GM18502 (cell line): ENCODE results near the gene TMEM121.

ENCODE experiments used
- ATAC-seq: cut with Tn5 transposase; IDR thresholded peaks from one replicate; pipeline ENCODE4 v1.9.1; 2021; ENCODE audit warnings: mild to moderate bottlenecking; ENCODE audit not compliant: unreplicated experiment, poor library complexity

Gene TMEM121

GRCh38 chr14:105486974-105487448 is 39.4 kb upstream of the TMEM121 start:
- no peak for ATAC-seq

GRCh38 chr14:105487449-105487985 is 38.9 kb upstream of the TMEM121 start:
- ATAC-seq: no peak

- no peak for ATAC-seq
Observed at GRCh38 chr14:105487986-105488777, 38.2 kb upstream of the TMEM121 start.

- no peak for ATAC-seq
Observed at GRCh38 chr14:105488781-105489541, 37.4 kb upstream of the TMEM121 start.

DNA sequence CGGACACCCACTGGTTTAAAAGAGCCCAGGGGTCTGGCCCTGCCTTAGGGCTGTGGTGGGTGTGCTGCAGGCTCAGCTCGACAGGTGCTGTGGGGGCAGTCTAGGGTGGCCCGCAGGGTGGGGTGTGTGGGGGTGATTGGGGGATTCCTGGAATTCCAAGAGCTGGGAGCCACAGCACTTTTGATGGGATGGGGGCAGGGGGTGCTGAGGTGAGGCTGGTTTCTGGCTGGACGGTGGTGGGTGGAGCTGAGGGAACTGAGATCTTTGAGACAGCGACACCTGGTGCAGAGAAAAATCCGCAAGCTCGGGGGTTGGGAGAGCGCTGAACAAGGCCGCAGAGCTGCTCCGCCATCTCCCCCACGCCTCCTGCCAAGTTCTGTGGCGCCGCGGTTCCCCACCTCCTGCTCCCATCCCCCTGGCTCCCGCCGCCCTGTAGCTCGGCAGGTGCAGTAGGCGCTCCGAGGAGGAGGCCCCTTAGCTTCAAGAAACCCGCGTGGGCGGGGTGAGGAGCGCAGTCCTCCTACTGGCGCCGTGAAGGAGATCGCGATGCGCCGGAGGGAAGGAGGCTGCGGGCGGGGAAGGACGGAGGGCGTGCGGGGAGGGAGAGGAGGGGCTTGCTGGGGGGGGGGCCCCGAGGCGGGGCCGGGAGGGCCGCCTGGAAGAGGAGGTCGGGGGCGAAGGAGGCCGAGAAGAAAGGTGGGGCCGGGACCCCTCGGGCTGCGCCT is 36.7 kb upstream of the TMEM121 start:
- ATAC-seq: no peak

DNA sequence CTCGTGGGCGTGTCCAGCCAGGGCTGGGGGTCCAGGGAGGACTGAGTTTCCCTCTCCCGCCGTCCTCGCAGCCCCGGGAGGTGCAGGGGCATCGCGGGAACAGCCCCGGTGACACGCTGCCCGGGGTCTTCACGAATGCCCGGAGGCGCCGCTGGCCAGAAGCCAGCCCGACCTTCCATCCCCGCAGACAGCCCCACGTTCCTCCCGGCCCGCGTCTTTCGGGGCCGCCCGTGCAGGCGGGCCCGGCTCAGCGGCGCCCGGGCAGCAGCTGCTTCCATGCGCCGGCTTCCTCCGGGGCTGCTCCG is 36.2 kb upstream of the TMEM121 start:
- ATAC-seq: no peak

DNA sequence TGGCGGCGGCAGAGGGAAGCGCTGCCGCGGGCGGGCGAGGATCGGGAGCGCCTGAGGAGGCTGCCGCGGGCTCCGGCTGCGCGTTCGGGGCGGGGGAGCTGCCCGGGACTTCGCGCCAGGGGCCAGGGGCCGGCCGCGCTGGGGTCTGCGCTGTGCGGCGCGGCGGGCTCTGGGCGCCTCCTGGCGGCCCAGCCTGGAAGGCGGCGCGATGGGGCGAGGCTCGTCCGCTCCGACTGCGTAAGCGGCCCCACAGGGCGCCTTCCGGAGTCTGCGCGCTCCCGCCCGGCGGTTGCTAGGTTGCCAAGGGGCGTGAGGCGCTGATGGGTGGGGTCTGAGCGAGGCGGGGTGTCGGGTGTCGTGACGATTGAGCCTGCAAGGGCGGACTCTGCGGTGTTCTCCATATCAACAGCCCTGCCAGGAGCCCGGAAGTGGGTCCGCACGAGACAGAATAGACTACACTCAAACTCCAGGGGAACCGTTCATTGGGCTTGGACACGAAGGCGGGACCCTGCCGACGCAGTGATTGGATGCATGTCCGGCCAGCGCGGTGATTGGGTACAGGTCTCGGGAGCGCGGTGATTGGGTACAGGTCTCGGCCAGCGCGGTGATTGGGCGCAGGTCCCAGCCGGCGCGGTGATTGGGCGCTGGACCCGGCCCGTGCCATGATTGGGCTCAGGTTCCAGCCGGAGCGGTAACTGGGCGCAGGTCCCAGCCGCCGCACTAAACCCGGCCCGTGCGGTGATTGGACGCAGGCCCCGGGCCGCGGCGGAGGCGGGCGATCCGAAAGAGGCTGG is 35.6 kb upstream of the TMEM121 start, which contains the start of gene TEDC1:
TEDC1 (plus strand) TSS at position 675 of the 794 bp plus-strand sequence. CDS start 130 bp downstream, outside the sequence.
- peak; percentile 74 for ATAC-seq

DNA sequence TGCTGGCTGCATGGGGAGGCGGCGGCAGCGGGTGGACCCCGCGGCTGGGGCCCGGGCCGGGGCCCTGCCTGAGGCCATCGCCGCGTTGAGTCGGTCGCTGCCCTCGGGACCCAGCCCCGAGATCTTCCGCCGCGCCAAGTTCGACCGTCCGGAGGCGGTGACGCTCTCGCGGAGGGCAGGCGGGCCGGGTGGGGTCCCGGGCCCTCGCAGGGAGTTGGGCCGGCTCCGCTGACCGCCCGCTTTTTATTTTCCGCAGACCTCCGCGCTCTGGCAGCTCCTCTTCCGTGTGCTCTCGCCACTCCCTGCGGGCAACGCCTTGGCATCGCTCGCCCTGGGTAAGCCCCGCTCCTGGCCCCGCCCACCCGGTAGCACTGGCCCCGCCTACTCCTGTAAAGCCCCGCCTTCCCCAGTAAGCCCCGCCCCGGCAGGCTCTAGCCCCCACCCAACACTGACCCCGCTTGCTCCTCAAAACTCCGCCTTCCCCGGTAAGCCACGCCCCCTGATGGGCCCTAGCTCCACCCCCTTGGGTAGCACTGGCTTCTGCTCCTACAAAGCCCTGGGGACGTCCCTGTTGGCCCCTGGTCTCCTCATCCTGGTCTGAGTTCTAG is 34.9 kb upstream of the TMEM121 start:
- ATAC-seq: no peak

GRCh38 chr14:105492031-105492970 is 34.1 kb upstream of the TMEM121 start:
- no peak for ATAC-seq

DNA sequence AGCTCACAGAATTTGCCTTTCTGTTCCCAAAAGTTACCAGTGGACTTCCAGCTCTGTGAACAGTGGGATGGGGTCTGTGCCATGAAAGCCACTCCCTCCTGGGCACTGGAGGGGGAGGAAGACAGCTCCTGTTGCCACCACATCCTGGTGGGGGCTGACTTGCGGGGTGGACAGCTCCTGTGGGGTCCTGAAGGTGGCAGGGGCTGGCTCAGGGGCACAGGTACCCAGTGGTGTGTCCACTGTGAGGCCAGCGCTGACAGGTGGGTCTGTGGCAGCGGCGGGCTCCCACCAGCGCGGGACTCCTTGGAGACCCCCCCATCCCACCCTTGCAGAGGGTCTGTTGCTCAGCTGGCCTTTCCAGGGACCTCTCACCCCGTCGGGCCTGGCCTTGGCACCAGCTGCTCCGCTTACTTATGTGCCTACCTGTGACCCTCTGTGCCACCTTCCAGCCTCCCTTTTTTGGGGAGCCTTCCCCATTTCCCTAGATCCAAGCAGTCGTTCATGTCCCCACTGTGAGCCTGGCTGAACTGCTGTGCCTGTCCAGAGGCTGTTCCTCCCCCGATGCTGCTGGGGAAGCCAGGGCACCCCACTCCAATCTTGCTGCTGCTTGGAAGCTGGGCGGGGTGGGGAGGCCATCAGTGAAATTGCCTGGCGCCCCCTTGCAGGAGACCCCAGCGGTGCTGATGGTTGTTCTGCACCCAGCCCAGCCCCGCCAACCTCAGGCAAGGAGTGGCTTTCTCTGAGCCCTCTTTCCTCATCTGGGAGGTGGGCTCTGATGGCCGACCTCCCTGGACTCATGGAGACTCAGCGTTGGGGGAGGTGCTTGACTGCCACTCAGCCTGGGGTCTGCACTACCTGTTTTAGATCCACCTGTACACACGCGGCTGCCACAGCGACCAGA is 33.2 kb upstream of the TMEM121 start:
- ATAC-seq: no peak

GRCh38 chr14:105493921-105494605 is 32.3 kb upstream of the TMEM121 start:
- no peak for ATAC-seq

GRCh38 chr14:105494606-105494929 is 31.8 kb upstream of the TMEM121 start:
- no peak for ATAC-seq

DNA sequence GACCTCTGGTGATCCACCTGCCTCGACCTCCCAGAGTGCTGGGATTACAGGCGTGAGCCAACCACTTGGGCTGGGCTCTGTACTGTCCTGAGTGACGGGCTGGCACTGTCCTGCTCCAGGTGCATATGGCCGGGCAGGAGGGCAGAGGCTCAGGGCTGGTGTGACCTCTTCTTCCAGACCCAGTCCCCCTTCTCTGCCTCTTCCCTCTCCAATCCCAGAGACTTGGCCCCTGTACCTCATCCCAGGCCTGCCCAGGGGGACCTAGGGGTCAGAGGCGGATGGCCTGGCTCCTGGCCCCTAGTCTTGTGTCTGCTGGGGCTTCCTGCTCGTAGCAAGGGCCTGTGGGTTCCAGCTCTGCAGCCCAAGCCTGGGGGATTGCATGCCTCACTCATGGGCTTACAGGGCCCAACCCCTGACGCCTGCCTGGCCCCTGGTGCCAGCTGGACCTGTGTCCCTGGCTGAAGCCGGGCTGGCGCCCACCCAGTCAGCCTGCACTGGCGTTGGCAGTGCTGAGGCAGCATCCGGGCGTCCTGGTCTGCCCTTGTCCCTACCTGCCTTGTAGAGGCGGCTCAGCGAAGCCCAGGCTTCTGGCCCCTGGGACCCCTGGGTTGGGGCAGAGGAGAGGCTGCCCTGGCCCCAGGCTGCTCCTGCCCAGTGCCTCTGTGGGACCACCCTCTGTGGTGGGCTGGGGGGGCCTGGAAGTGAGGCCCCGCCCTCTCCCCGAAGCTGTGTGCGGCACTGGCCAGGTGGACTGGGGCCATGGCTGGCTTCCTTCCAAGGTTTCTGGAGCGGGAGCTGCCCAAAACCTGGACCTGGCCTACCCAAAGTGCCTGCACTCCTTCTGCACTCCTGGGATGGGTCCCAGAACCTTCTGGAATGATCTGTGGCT is 31.0 kb upstream of the TMEM121 start:
- no peak for ATAC-seq

DNA sequence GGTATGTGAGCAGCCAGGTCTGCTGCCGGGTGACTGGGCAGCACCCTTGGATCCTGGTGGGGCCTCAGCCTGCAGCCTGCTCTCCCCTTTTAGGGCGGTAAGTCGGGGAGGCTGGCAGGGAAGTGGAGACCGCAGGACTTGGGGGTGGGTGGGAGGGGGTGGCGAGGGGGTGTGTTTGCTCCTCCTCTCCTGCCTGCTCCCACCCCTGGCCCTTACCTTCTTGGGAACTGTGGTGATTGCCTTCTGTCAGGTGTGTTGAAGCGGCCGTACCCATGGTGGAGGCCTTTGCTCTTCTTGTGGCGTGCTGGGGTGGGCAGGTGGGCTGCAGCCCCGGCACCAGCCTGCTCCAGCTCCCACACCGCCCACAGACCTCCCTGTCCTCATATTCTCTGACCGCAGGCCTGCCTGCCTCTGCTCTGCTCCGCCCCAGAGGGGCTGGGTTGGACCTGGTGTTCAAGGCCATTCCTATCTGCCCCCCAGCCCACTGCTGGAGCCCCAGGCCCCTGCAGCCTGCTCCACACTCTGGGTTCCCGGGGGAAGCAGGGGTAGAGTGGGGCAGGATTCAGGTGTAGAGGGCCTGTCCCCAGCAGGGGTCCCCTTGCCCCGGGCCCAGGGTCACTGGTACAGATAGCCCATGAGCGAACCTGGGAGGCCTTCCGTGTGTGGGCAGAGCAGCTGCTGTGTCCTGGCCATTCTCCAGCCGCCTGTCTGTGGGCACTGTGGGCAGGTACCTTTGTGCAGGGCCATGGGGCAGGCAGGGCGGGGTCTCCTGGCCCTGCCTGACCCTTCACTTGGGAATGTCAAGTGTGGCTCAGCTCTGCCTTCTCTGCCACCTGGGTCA is 30.2 kb upstream of the TMEM121 start:
- ATAC-seq: no peak
